SK-N-SH (cell line): ENCODE data around the gene SLC66A2. TPM values are rescaled to one million over a fixed set of nuclear protein-coding genes. Genes with fewer than 3 reads are reported as not detected.

Source experiments
- CTCF ChIA-PET: fragments of 300-600, 350-600 bp; formaldehyde crosslinking; extraction: SDS; loops from one replicate; lab custom pipeline; 2021; lab: Yijun Ruan, JAX
- POLR2A ChIA-PET: fragments of 350-600 bp; sonication (Branson Sonifier 250); formaldehyde crosslinking; extraction: SDS; loops from one replicate; lab custom pipeline; 2020; ENCODE audit warnings: antibody characterized with exemption, inconsistent platforms; lab: Yijun Ruan, JAX
- DNase-seq: peaks from one replicate; pipeline ENCODE4 v3.0.0; 2012
- H2AFZ ChIP-seq: fragments of 200-600 bp; sonication (generic); 2 replicates; pipeline ENCODE4 v1.8.1; 2016; ENCODE audit warnings: antibody characterized with exemption, mild to moderate bottlenecking, low read depth
- H3F3A ChIP-seq: fragments of 200-600 bp; sonication (generic); replicated peaks from 2 replicates; pipeline ENCODE3; 2016; ENCODE audit warnings: antibody characterized with exemption, mild to moderate bottlenecking; ENCODE audit not compliant: insufficient read depth
- H3K27ac ChIP-seq, 2 experiments: fragments of 200-500 bp in 1 of 2; fragments of 200-600 bp in 1 of 2; sonication (Bioruptor generic) in 1 of 2; sonication (generic), shearing (Covaris generic) in 1 of 2; 2 replicates each; pipeline versions ENCODE4 v1.5.1 to v1.6.1; 2014 to 2016; ENCODE audit warnings: low read depth in 2 of 2, inconsistent platforms in 1 of 2, low read length in 1 of 2, mild to moderate bottlenecking in 1 of 2, mixed read lengths in 1 of 2
- H3K27me3 ChIP-seq: fragments of 200-600 bp; sonication (generic), shearing (Covaris generic); 2 replicates; pipeline ENCODE4 v1.6.1; 2016; ENCODE audit warnings: mixed run types; ENCODE audit not compliant: insufficient read depth
- H3K36me3 ChIP-seq, 2 experiments: fragments of 200-500 bp in 1 of 2; fragments of 200-600 bp in 1 of 2; sonication (Bioruptor generic) in 1 of 2; sonication (generic) in 1 of 2; replicated peaks in 1 of 2; 2 replicates each; pipeline versions ENCODE3 to v1.5.1; 2014 to 2016; ENCODE audit warnings: low read length in 1 of 2, mild to moderate bottlenecking in 1 of 2; ENCODE audit not compliant: insufficient read depth in 2 of 2, control insufficient read depth in 1 of 2
- H3K4me1 ChIP-seq, 2 experiments: fragments of 200-500 bp in 1 of 2; fragments of 200-600 bp in 1 of 2; sonication (Bioruptor generic) in 1 of 2; sonication (generic), shearing (Covaris generic) in 1 of 2; 2 replicates each; pipeline versions ENCODE4 v1.5.1 to v1.6.1; 2014 to 2016; ENCODE audit warnings: low read depth in 1 of 2, low read length in 1 of 2, mixed run types in 1 of 2; ENCODE audit not compliant: insufficient read depth in 2 of 2, control insufficient read depth in 1 of 2
- H3K4me2 ChIP-seq: fragments of 200-600 bp; sonication (generic), shearing (Covaris generic); 2 replicates; pipeline ENCODE4 v1.6.1; 2017; ENCODE audit warnings: mixed run types
- H3K4me3 ChIP-seq, 2 experiments: fragments of 200-500 bp in 1 of 2; fragments of 200-600 bp in 1 of 2; sonication (Bioruptor generic) in 1 of 2; sonication (generic), shearing (Covaris generic) in 1 of 2; 2 replicates each; pipeline versions ENCODE4 v1.5.1 to v1.8.1; 2014 to 2016; ENCODE audit warnings: low read depth in 2 of 2, inconsistent platforms in 1 of 2, low read length in 1 of 2, mild to moderate bottlenecking in 1 of 2, mixed read lengths in 1 of 2, moderate library complexity in 1 of 2
- H3K79me2 ChIP-seq: fragments of 200-600 bp; sonication (generic); 2 replicates; pipeline ENCODE4 v1.8.1; 2017; ENCODE audit warnings: mild to moderate bottlenecking; ENCODE audit not compliant: insufficient read depth
- H3K9ac ChIP-seq: fragments of 200-600 bp; sonication (generic); 2 replicates; pipeline ENCODE4 v1.6.1; 2017; ENCODE audit warnings: mixed run types
- H3K9me2 ChIP-seq: fragments of 200-600 bp; sonication (generic); 2 replicates; pipeline ENCODE4 v1.6.1; 2017; ENCODE audit warnings: mixed run types
- H3K9me3 ChIP-seq: fragments of 200-600 bp; sonication (generic); 2 replicates; pipeline ENCODE4 v1.6.1; 2017; ENCODE audit warnings: mixed run types, mild to moderate bottlenecking, moderate library complexity
- H4K20me1 ChIP-seq: fragments of 200-600 bp; sonication (generic); 2 replicates; pipeline ENCODE4 v1.6.1; 2017; ENCODE audit warnings: mild to moderate bottlenecking, mixed run types; ENCODE audit not compliant: insufficient read depth
- CHD2 ChIP-seq: fragments of 150-350 bp; IDR thresholded peaks from 2 replicates; pipeline ENCODE4 v1.6.1; 2018; ENCODE audit warnings: low read length; ENCODE audit not compliant: partially characterized antibody
- EP300 ChIP-seq, 2 experiments: IDR thresholded peaks; 2 replicates each; pipeline versions ENCODE4 v1.4.0 to v1.6.1; 2012; ENCODE audit warnings: borderline replicate concordance in 1 of 2, low read depth in 1 of 2, low read length in 1 of 2
- EZH2phosphoT487 ChIP-seq: fragments of 200-600 bp; sonication (generic); IDR thresholded peaks from 2 replicates; pipeline ENCODE4 v1.6.1; 2017; ENCODE audit warnings: low read depth, mixed run types, mild to moderate bottlenecking, antibody characterized with exemption, moderate library complexity, borderline replicate concordance
- FOSL2 ChIP-seq: IDR thresholded peaks from 2 replicates; pipeline ENCODE4 v1.4.0; 2012; ENCODE audit warnings: low read depth, mild to moderate bottlenecking, moderate library complexity, borderline replicate concordance
- FOXJ3 ChIP-seq: sonication (generic); formaldehyde crosslinking; IDR thresholded peaks from 2 replicates; pipeline ENCODE4 v1.5.1; 2020; ENCODE audit warnings: mild to moderate bottlenecking, missing genetic modification reagents
- GABPA ChIP-seq: IDR thresholded peaks from 2 replicates; pipeline ENCODE4 v1.4.0; 2012; ENCODE audit warnings: low read depth, mild to moderate bottlenecking
- MEF2A ChIP-seq: IDR thresholded peaks from 2 replicates; pipeline ENCODE4 v1.4.0; 2012; ENCODE audit warnings: low read depth, borderline replicate concordance
- MXI1 ChIP-seq: IDR thresholded peaks from 2 replicates; pipeline ENCODE4 v1.6.1; 2012; ENCODE audit warnings: mild to moderate bottlenecking, low read depth, low read length, improper control_type of control experiment
- NFIC ChIP-seq: IDR thresholded peaks from 2 replicates; pipeline ENCODE4 v1.4.0; 2012; ENCODE audit warnings: borderline replicate concordance
- RAD21 ChIP-seq: IDR thresholded peaks from 2 replicates; pipeline ENCODE4 v1.6.1; 2012; ENCODE audit warnings: mild to moderate bottlenecking, low read length
- RFX5 ChIP-seq: IDR thresholded peaks from 2 replicates; pipeline ENCODE4 v1.6.1; 2012; ENCODE audit warnings: mild to moderate bottlenecking, improper control_type of control experiment, low read length
- SIN3A ChIP-seq: IDR thresholded peaks from 2 replicates; pipeline ENCODE4 v1.6.1; 2012; ENCODE audit warnings: low read depth, mild to moderate bottlenecking, low read length, moderate library complexity, borderline replicate concordance
- TAF1 ChIP-seq: IDR thresholded peaks from 2 replicates; pipeline ENCODE4 v1.6.1; 2012; ENCODE audit warnings: low read depth, mild to moderate bottlenecking, low read length, moderate library complexity, borderline replicate concordance
- YY1 ChIP-seq: IDR thresholded peaks from 2 replicates; pipeline ENCODE4 v1.4.0; 2012; ENCODE audit warnings: low read depth, mild to moderate bottlenecking
- WGBS: methylation state at CpG from one replicate; pipeline ENCODE4 v1.1.6; 2017; ENCODE audit warnings: low lambda C conversion rate; 5-methylcytosine and 5-hydroxymethylcytosine counted together
- polyA plus RNA-seq, 3 experiments: library from polyadenylated mRNA; depleted of rRNA; stranded (reverse); fragments of >200 nt; gene quantifications; 2 replicates each; pipeline ENCODE4 v1.2.3, GENCODE V29; 2012
- TF ChIP-seq, protein P1 (sequence below): fragments of 150-350 bp; IDR thresholded peaks from 2 replicates; pipeline ENCODE4 v1.6.1; 2016; ENCODE audit warnings: mild to moderate bottlenecking, low read depth, low read length
- TF ChIP-seq, protein P2 (sequence below): IDR thresholded peaks from 2 replicates; pipeline ENCODE4; 2012
- TF ChIP-seq, protein P3 (sequence below): IDR thresholded peaks from 2 replicates; pipeline ENCODE4 v1.4.0; 2012; ENCODE audit warnings: low read depth, borderline replicate concordance

The SLC66A2 gene
- polyA plus RNA-seq, 1 of the 3 experiments (the other 2 are of a cell fraction): 14.5 TPM

DNA sequence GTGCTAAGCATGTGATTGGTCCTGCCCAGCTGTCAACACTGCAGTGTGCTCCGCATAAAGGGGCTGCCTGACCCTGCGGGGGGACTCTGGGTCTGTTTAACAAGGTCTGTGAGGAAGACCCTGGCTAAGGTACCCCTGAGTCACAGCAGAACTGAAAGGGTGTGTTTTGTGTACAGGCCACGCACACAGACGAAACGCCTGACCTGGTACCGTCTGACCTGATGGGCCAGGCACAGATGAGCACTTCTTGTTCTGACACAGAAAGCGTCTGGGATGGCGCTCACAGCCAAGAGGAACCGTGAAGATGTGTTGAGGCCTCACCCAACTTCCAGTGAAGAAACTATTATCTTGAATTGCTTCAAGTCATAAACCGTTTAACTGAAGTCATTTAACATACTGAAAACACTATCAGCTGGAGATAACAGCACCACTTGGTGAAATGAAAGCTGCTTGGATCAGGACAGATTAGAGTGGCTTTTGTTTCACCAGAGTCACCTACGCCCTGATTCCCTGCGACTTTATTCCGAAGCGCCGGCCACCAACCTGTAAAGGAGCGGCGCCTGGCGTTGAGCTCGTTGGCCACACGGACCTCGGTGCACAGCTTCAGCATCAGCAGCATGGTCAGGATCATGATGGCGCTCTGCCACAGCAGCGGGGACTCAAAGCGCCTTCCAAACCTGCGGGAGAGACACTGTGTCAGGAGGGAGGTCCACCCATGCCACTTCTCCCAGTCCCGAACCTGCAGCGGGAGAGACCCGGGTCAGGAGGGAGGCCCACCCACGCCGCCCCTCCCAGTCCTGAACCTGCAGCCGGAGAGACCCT is 8.5 kb downstream of the SLC66A2 start:
- H3K4me2 ChIP-seq: no peak overlapping the region
- H3K27me3 ChIP-seq: no peaks in the 10 kb centered on the region
- H3K9ac ChIP-seq: no peak overlapping the region
- H3K79me2 ChIP-seq: peaks cover 32% of the 10 kb centered on the region; the same call in 1 of the 2 replicates
- no peaks in the 10 kb centered on the region for H3K9me3 ChIP-seq
- CTCF ChIA-PET: no interaction called here
- H3K27ac ChIP-seq: no peak overlapping the region
- TF ChIP-seq NFIC: no peak
- no peak for TF ChIP-seq FOXJ3
- TF ChIP-seq CHD2: no peak
- TF ChIP-seq EP300 (IDR thresholded peaks at IDR 0.05; ENCODE audit: borderline replicate concordance in 1 of 2, low read depth in 1 of 2, low read length in 1 of 2): no peak
- TF ChIP-seq MEF2A: no peak
- TF ChIP-seq, protein P1, sequence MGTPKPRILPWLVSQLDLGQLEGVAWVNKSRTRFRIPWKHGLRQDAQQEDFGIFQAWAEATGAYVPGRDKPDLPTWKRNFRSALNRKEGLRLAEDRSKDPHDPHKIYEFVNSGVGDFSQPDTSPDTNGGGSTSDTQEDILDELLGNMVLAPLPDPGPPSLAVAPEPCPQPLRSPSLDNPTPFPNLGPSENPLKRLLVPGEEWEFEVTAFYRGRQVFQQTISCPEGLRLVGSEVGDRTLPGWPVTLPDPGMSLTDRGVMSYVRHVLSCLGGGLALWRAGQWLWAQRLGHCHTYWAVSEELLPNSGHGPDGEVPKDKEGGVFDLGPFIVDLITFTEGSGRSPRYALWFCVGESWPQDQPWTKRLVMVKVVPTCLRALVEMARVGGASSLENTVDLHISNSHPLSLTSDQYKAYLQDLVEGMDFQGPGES: no peak
- no peak for TF ChIP-seq EZH2phosphoT487
- TF ChIP-seq RFX5: no peak
- TF ChIP-seq GABPA: no peak
- TF ChIP-seq MXI1: no peak
- TF ChIP-seq, protein P2, sequence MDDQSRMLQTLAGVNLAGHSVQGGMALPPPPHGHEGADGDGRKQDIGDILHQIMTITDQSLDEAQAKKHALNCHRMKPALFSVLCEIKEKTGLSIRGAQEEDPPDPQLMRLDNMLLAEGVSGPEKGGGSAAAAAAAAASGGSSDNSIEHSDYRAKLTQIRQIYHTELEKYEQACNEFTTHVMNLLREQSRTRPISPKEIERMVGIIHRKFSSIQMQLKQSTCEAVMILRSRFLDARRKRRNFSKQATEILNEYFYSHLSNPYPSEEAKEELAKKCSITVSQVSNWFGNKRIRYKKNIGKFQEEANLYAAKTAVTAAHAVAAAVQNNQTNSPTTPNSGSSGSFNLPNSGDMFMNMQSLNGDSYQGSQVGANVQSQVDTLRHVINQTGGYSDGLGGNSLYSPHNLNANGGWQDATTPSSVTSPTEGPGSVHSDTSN: no peak
- H4K20me1 ChIP-seq: 0 out of 2 replicates have a peak, but pooled peaks cover 13% of the 10 kb centered on the region
- no peak overlapping the region for H2AFZ ChIP-seq
- no peaks in the 10 kb centered on the region for H3K9me2 ChIP-seq
- H3F3A ChIP-seq: no peaks in the 10 kb centered on the region
- no peak for DNase-seq
- WGBS: 95% methylated on average over 23 of the region's 31 CpGs
- no peak overlapping the region for H3K4me3 ChIP-seq
- peaks cover 0 to 4% of the 10 kb centered on the region in 2 experiments; a peak in 1 of 4 replicates for H3K4me1 ChIP-seq
- peaks cover 8 to 15% of the 10 kb centered on the region in 2 experiments for H3K36me3 ChIP-seq
- POLR2A ChIA-PET: no interaction called here

DNA sequence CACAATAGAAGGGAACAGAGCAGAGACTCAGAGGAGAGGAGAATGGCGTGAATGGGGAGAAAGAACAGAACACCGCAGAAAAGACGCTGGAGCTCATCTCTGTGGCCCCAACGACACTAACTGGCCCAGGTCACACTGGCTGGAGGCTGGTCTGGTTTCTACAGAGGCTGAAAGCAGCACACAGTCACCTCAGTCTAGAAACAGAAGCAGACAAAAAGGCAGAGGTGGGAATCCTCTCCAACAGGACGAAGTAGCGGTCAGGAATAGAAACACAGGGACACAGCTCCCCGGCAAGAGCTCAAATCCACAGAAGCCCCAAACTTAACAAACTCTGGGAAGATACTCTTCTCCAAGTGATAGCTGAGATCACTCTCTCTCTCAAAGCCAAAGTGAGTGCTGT is 9.2 kb downstream of the SLC66A2 start:
- Histone ChIP-seq H3K9ac (no peak overlapping the region), H4K20me1 (0 out of 2 replicates have a peak, but pooled peaks cover 13% of the 10 kb centered on the region), H3K4me1 (peaks cover 0 to 4% of the 10 kb centered on the region in 2 experiments; a peak in 1 of 4 replicates), H3K4me2 (no peak overlapping the region), H3K27ac (no peak overlapping the region), H3K36me3 (peaks cover 8 to 15% of the 10 kb centered on the region in 2 experiments), H3K4me3 (no peak overlapping the region), H2AFZ (no peak overlapping the region), H3K79me2 (peaks cover 32% of the 10 kb centered on the region; the same call in 1 of the 2 replicates), H3K9me2 (no peaks in the 10 kb centered on the region), H3K9me3 (no peaks in the 10 kb centered on the region), H3K27me3 (no peaks in the 10 kb centered on the region), H3F3A (no peaks in the 10 kb centered on the region)
- TF ChIP-seq SIN3A: no peak
- TF ChIP-seq TAF1: no peak
- no peak for TF ChIP-seq FOSL2
- TF ChIP-seq, protein P3, sequence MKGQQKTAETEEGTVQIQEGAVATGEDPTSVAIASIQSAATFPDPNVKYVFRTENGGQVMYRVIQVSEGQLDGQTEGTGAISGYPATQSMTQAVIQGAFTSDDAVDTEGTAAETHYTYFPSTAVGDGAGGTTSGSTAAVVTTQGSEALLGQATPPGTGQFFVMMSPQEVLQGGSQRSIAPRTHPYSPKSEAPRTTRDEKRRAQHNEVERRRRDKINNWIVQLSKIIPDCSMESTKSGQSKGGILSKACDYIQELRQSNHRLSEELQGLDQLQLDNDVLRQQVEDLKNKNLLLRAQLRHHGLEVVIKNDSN: no peak
- no peak for TF ChIP-seq RAD21
- TF ChIP-seq YY1: no peak
- DNase-seq: no peak
- ChIA-PET POLR2A (no interaction called here), CTCF (no interaction called here)
- 95% methylated on average over 7 of the region's 7 CpGs for WGBS
